SK-N-SH (cell line): ENCODE measurements around the gene HCAR2. TPM values are rescaled to one million over a fixed set of nuclear protein-coding genes. Genes with fewer than 3 reads are reported as not detected.

Source experiments
- CTCF ChIA-PET: fragments of 300-600, 350-600 bp; formaldehyde crosslinking; extraction: SDS; loops from one replicate; lab custom pipeline; 2021; lab: Yijun Ruan, JAX
- POLR2A ChIA-PET: fragments of 350-600 bp; sonication (Branson Sonifier 250); formaldehyde crosslinking; extraction: SDS; loops from one replicate; lab custom pipeline; 2020; ENCODE audit warnings: antibody characterized with exemption, inconsistent platforms; lab: Yijun Ruan, JAX
- DNase-seq: peaks from one replicate; pipeline ENCODE4 v3.0.0; 2012
- H2AFZ ChIP-seq: fragments of 200-600 bp; sonication (generic); 2 replicates; pipeline ENCODE4 v1.8.1; 2016; ENCODE audit warnings: antibody characterized with exemption, mild to moderate bottlenecking, low read depth
- H3F3A ChIP-seq: fragments of 200-600 bp; sonication (generic); replicated peaks from 2 replicates; pipeline ENCODE3; 2016; ENCODE audit warnings: antibody characterized with exemption, mild to moderate bottlenecking; ENCODE audit not compliant: insufficient read depth
- H3K27ac ChIP-seq, 2 experiments: fragments of 200-500 bp in 1 of 2; fragments of 200-600 bp in 1 of 2; sonication (Bioruptor generic) in 1 of 2; sonication (generic), shearing (Covaris generic) in 1 of 2; 2 replicates each; pipeline versions ENCODE4 v1.5.1 to v1.6.1; 2014 to 2016; ENCODE audit warnings: low read depth in 2 of 2, inconsistent platforms in 1 of 2, low read length in 1 of 2, mild to moderate bottlenecking in 1 of 2, mixed read lengths in 1 of 2
- H3K27me3 ChIP-seq: fragments of 200-600 bp; sonication (generic), shearing (Covaris generic); 2 replicates; pipeline ENCODE4 v1.6.1; 2016; ENCODE audit warnings: mixed run types; ENCODE audit not compliant: insufficient read depth
- H3K36me3 ChIP-seq, 2 experiments: fragments of 200-500 bp in 1 of 2; fragments of 200-600 bp in 1 of 2; sonication (Bioruptor generic) in 1 of 2; sonication (generic) in 1 of 2; replicated peaks in 1 of 2; 2 replicates each; pipeline versions ENCODE3 to v1.5.1; 2014 to 2016; ENCODE audit warnings: low read length in 1 of 2, mild to moderate bottlenecking in 1 of 2; ENCODE audit not compliant: insufficient read depth in 2 of 2, control insufficient read depth in 1 of 2
- H3K4me1 ChIP-seq, 2 experiments: fragments of 200-500 bp in 1 of 2; fragments of 200-600 bp in 1 of 2; sonication (Bioruptor generic) in 1 of 2; sonication (generic), shearing (Covaris generic) in 1 of 2; 2 replicates each; pipeline versions ENCODE4 v1.5.1 to v1.6.1; 2014 to 2016; ENCODE audit warnings: low read depth in 1 of 2, low read length in 1 of 2, mixed run types in 1 of 2; ENCODE audit not compliant: insufficient read depth in 2 of 2, control insufficient read depth in 1 of 2
- H3K4me2 ChIP-seq: fragments of 200-600 bp; sonication (generic), shearing (Covaris generic); 2 replicates; pipeline ENCODE4 v1.6.1; 2017; ENCODE audit warnings: mixed run types
- H3K4me3 ChIP-seq, 2 experiments: fragments of 200-500 bp in 1 of 2; fragments of 200-600 bp in 1 of 2; sonication (Bioruptor generic) in 1 of 2; sonication (generic), shearing (Covaris generic) in 1 of 2; 2 replicates each; pipeline versions ENCODE4 v1.5.1 to v1.8.1; 2014 to 2016; ENCODE audit warnings: low read depth in 2 of 2, inconsistent platforms in 1 of 2, low read length in 1 of 2, mild to moderate bottlenecking in 1 of 2, mixed read lengths in 1 of 2, moderate library complexity in 1 of 2
- H3K79me2 ChIP-seq: fragments of 200-600 bp; sonication (generic); 2 replicates; pipeline ENCODE4 v1.8.1; 2017; ENCODE audit warnings: mild to moderate bottlenecking; ENCODE audit not compliant: insufficient read depth
- H3K9ac ChIP-seq: fragments of 200-600 bp; sonication (generic); 2 replicates; pipeline ENCODE4 v1.6.1; 2017; ENCODE audit warnings: mixed run types
- H3K9me2 ChIP-seq: fragments of 200-600 bp; sonication (generic); 2 replicates; pipeline ENCODE4 v1.6.1; 2017; ENCODE audit warnings: mixed run types
- H3K9me3 ChIP-seq: fragments of 200-600 bp; sonication (generic); 2 replicates; pipeline ENCODE4 v1.6.1; 2017; ENCODE audit warnings: mixed run types, mild to moderate bottlenecking, moderate library complexity
- H4K20me1 ChIP-seq: fragments of 200-600 bp; sonication (generic); 2 replicates; pipeline ENCODE4 v1.6.1; 2017; ENCODE audit warnings: mild to moderate bottlenecking, mixed run types; ENCODE audit not compliant: insufficient read depth
- ELF1 ChIP-seq: IDR thresholded peaks from 2 replicates; pipeline ENCODE4 v1.4.0; 2012
- FOSL2 ChIP-seq: IDR thresholded peaks from 2 replicates; pipeline ENCODE4 v1.4.0; 2012; ENCODE audit warnings: low read depth, mild to moderate bottlenecking, moderate library complexity, borderline replicate concordance
- FOXM1 ChIP-seq: IDR thresholded peaks from 2 replicates; pipeline ENCODE4 v1.4.0; 2012; ENCODE audit warnings: low read depth, mild to moderate bottlenecking
- JUND ChIP-seq: IDR thresholded peaks from 2 replicates; pipeline ENCODE4 v1.4.0; 2012
- MEF2A ChIP-seq: IDR thresholded peaks from 2 replicates; pipeline ENCODE4 v1.4.0; 2012; ENCODE audit warnings: low read depth, borderline replicate concordance
- MXI1 ChIP-seq: IDR thresholded peaks from 2 replicates; pipeline ENCODE4 v1.6.1; 2012; ENCODE audit warnings: mild to moderate bottlenecking, low read depth, low read length, improper control_type of control experiment
- NFIC ChIP-seq: IDR thresholded peaks from 2 replicates; pipeline ENCODE4 v1.4.0; 2012; ENCODE audit warnings: borderline replicate concordance
- RAD21 ChIP-seq: IDR thresholded peaks from 2 replicates; pipeline ENCODE4 v1.6.1; 2012; ENCODE audit warnings: mild to moderate bottlenecking, low read length
- RFX5 ChIP-seq: IDR thresholded peaks from 2 replicates; pipeline ENCODE4 v1.6.1; 2012; ENCODE audit warnings: mild to moderate bottlenecking, improper control_type of control experiment, low read length
- RXRA ChIP-seq: IDR thresholded peaks from 2 replicates; pipeline ENCODE4 v1.4.0; 2012; ENCODE audit warnings: low read depth, mild to moderate bottlenecking, borderline replicate concordance
- SIN3A ChIP-seq: IDR thresholded peaks from 2 replicates; pipeline ENCODE4 v1.6.1; 2012; ENCODE audit warnings: low read depth, mild to moderate bottlenecking, low read length, moderate library complexity, borderline replicate concordance
- SMC3 ChIP-seq: IDR thresholded peaks from 2 replicates; pipeline ENCODE4 v1.6.1; 2012; ENCODE audit warnings: low read depth, low read length, improper control_type of control experiment
- TCF12 ChIP-seq: IDR thresholded peaks from 2 replicates; pipeline ENCODE4 v1.4.0; 2012
- TEAD4 ChIP-seq: IDR thresholded peaks from 2 replicates; pipeline ENCODE4 v1.4.0; 2012; ENCODE audit warnings: mild to moderate bottlenecking, borderline replicate concordance; ENCODE audit not compliant: insufficient read depth
- WGBS: methylation state at CpG from one replicate; pipeline ENCODE4 v1.1.6; 2017; ENCODE audit warnings: low lambda C conversion rate; 5-methylcytosine and 5-hydroxymethylcytosine counted together
- polyA plus RNA-seq, 3 experiments: library from polyadenylated mRNA; depleted of rRNA; stranded (reverse); fragments of >200 nt; gene quantifications; 2 replicates each; pipeline ENCODE4 v1.2.3, GENCODE V29; 2012
- TF ChIP-seq, protein P1 (sequence below): IDR thresholded peaks from 2 replicates; pipeline ENCODE4 v1.4.0; 2012; ENCODE audit warnings: low read depth, borderline replicate concordance
- TF ChIP-seq, protein P2 (sequence below): IDR thresholded peaks from 2 replicates; pipeline ENCODE4; 2012
- TF ChIP-seq, protein P3 (sequence below): IDR thresholded peaks from 2 replicates; pipeline ENCODE4 v1.4.0; 2012; ENCODE audit warnings: low read depth
- TF ChIP-seq, protein P4 (sequence below): IDR thresholded peaks from 2 replicates; pipeline ENCODE4 v1.6.1; 2012; ENCODE audit warnings: mild to moderate bottlenecking, low read depth, low read length, moderate library complexity

HCAR2 gene
- polyA plus RNA-seq, 1 of the 3 experiments (the other 2 are of a cell fraction), result not detected

- TF ChIP-seq MEF2A (0 out of 2 replicates have a peak, but pooled peaks have one; percentile 45), MXI1 (no peak), TCF12 (0 out of 2 replicates have a peak, but pooled peaks have one; percentile 9), ELF1 (no peak), SIN3A (no peak), TEAD4 (no peak)
Measured at GRCh38 chr12:122726080-122726558, 23.0 kb upstream of the HCAR2 start (continued).

DNA sequence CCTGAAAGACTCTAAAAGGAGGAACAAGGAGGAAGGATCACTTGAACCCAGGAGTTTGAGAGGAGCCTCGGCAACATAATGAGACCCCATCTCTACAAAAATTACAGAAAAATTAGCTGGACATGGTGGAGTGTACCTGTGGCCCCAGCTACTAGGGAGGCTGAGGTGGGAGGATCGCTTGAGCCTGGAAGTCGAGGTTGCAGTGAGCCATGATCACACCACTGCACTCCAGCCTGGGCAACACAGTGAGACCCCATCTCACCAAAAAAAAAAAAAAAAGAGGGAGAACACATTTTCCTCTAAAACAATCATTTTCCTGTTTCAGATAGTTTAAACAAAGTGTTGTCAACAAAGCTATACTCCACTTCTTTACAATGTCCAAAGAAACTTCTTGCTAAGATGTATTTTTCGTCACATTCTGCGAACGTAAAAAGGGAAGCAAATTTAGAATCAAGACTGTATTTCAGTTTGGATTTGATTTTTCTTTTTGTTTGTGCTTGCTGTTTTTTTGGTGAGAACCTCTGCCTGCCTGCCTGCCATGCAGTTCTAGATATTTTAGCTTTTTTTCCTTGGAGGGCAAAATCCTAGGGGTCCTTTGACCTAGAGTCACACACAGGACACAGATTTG, 22.4 kb upstream of the HCAR2 start:
- Histone ChIP-seq H3K4me2 (peak overlapping the region; percentile 38; the same call in 1 of the 2 replicates), H3K27ac (no peak overlapping the region)

More for the DNA sequence above, 22.4 kb upstream of the HCAR2 start:
- H3K27me3 ChIP-seq, result no peaks in the 10 kb centered on the region
- no peak for DNase-seq
- no peak overlapping the region; the same call in 1 of the 2 replicates for H2AFZ ChIP-seq
- TF ChIP-seq MEF2A (no peak), RFX5 (no peak), TCF12 (no peak), SMC3 (no peak), JUND (no peak), FOXM1 (no peak), RXRA (no peak), FOSL2 (no peak), SIN3A (no peak), RAD21 (no peak), NFIC (no peak)
- TF ChIP-seq, protein P1, sequence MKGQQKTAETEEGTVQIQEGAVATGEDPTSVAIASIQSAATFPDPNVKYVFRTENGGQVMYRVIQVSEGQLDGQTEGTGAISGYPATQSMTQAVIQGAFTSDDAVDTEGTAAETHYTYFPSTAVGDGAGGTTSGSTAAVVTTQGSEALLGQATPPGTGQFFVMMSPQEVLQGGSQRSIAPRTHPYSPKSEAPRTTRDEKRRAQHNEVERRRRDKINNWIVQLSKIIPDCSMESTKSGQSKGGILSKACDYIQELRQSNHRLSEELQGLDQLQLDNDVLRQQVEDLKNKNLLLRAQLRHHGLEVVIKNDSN, result no peak
- TF ChIP-seq, protein P2, sequence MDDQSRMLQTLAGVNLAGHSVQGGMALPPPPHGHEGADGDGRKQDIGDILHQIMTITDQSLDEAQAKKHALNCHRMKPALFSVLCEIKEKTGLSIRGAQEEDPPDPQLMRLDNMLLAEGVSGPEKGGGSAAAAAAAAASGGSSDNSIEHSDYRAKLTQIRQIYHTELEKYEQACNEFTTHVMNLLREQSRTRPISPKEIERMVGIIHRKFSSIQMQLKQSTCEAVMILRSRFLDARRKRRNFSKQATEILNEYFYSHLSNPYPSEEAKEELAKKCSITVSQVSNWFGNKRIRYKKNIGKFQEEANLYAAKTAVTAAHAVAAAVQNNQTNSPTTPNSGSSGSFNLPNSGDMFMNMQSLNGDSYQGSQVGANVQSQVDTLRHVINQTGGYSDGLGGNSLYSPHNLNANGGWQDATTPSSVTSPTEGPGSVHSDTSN, result no peak
- TF ChIP-seq, protein P3, sequence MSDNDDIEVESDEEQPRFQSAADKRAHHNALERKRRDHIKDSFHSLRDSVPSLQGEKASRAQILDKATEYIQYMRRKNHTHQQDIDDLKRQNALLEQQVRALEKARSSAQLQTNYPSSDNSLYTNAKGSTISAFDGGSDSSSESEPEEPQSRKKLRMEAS, result no peak
- TF ChIP-seq, protein P4, sequence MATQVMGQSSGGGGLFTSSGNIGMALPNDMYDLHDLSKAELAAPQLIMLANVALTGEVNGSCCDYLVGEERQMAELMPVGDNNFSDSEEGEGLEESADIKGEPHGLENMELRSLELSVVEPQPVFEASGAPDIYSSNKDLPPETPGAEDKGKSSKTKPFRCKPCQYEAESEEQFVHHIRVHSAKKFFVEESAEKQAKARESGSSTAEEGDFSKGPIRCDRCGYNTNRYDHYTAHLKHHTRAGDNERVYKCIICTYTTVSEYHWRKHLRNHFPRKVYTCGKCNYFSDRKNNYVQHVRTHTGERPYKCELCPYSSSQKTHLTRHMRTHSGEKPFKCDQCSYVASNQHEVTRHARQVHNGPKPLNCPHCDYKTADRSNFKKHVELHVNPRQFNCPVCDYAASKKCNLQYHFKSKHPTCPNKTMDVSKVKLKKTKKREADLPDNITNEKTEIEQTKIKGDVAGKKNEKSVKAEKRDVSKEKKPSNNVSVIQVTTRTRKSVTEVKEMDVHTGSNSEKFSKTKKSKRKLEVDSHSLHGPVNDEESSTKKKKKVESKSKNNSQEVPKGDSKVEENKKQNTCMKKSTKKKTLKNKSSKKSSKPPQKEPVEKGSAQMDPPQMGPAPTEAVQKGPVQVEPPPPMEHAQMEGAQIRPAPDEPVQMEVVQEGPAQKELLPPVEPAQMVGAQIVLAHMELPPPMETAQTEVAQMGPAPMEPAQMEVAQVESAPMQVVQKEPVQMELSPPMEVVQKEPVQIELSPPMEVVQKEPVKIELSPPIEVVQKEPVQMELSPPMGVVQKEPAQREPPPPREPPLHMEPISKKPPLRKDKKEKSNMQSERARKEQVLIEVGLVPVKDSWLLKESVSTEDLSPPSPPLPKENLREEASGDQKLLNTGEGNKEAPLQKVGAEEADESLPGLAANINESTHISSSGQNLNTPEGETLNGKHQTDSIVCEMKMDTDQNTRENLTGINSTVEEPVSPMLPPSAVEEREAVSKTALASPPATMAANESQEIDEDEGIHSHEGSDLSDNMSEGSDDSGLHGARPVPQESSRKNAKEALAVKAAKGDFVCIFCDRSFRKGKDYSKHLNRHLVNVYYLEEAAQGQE, result no peak
- POLR2A ChIA-PET, result no interaction called here
- H3K79me2 ChIP-seq, result no peaks in the 10 kb centered on the region
- no peak overlapping the region for H3K4me3 ChIP-seq
- H3K9ac ChIP-seq, result peak overlapping the region; percentile 42; the same call in 1 of the 2 replicates
- H3K9me2 ChIP-seq, result no peaks in the 10 kb centered on the region
- H4K20me1 ChIP-seq, result no peaks in the 10 kb centered on the region
- no peaks in the 10 kb centered on the region for H3K36me3 ChIP-seq
- H3K9me3 ChIP-seq, result no peaks in the 10 kb centered on the region
- WGBS, result 83% methylated on average over 6 of the region's 6 CpGs
- no peaks in the 10 kb centered on the region for H3K4me1 ChIP-seq
- CTCF ChIA-PET, result interaction anchor here (0.9 kb wide), 1 partner anchor 84 kb away, joined by 3 read pairs; no protein-coding TSS in a partner anchor
- no peaks in the 10 kb centered on the region for H3F3A ChIP-seq
